SK-N-SH (cell line): ENCODE data around the gene ABLIM2. TPM values are rescaled to one million over a fixed set of nuclear protein-coding genes. Genes with fewer than 3 reads are reported as not detected.

Source experiments
- CTCF ChIA-PET: fragments of 300-600, 350-600 bp; formaldehyde crosslinking; extraction: SDS; loops from one replicate; lab custom pipeline; 2021; lab: Yijun Ruan, JAX
- POLR2A ChIA-PET: fragments of 350-600 bp; sonication (Branson Sonifier 250); formaldehyde crosslinking; extraction: SDS; loops from one replicate; lab custom pipeline; 2020; ENCODE audit warnings: antibody characterized with exemption, inconsistent platforms; lab: Yijun Ruan, JAX
- DNase-seq: peaks from one replicate; pipeline ENCODE4 v3.0.0; 2012
- H2AFZ ChIP-seq: fragments of 200-600 bp; sonication (generic); 2 replicates; pipeline ENCODE4 v1.8.1; 2016; ENCODE audit warnings: antibody characterized with exemption, mild to moderate bottlenecking, low read depth
- H3F3A ChIP-seq: fragments of 200-600 bp; sonication (generic); replicated peaks from 2 replicates; pipeline ENCODE3; 2016; ENCODE audit warnings: antibody characterized with exemption, mild to moderate bottlenecking; ENCODE audit not compliant: insufficient read depth
- H3K27ac ChIP-seq, 2 experiments: fragments of 200-500 bp in 1 of 2; fragments of 200-600 bp in 1 of 2; sonication (Bioruptor generic) in 1 of 2; sonication (generic), shearing (Covaris generic) in 1 of 2; 2 replicates each; pipeline versions ENCODE4 v1.5.1 to v1.6.1; 2014 to 2016; ENCODE audit warnings: low read depth in 2 of 2, inconsistent platforms in 1 of 2, low read length in 1 of 2, mild to moderate bottlenecking in 1 of 2, mixed read lengths in 1 of 2
- H3K27me3 ChIP-seq: fragments of 200-600 bp; sonication (generic), shearing (Covaris generic); 2 replicates; pipeline ENCODE4 v1.6.1; 2016; ENCODE audit warnings: mixed run types; ENCODE audit not compliant: insufficient read depth
- H3K36me3 ChIP-seq, 2 experiments: fragments of 200-500 bp in 1 of 2; fragments of 200-600 bp in 1 of 2; sonication (Bioruptor generic) in 1 of 2; sonication (generic) in 1 of 2; replicated peaks in 1 of 2; 2 replicates each; pipeline versions ENCODE3 to v1.5.1; 2014 to 2016; ENCODE audit warnings: low read length in 1 of 2, mild to moderate bottlenecking in 1 of 2; ENCODE audit not compliant: insufficient read depth in 2 of 2, control insufficient read depth in 1 of 2
- H3K4me1 ChIP-seq, 2 experiments: fragments of 200-500 bp in 1 of 2; fragments of 200-600 bp in 1 of 2; sonication (Bioruptor generic) in 1 of 2; sonication (generic), shearing (Covaris generic) in 1 of 2; 2 replicates each; pipeline versions ENCODE4 v1.5.1 to v1.6.1; 2014 to 2016; ENCODE audit warnings: low read depth in 1 of 2, low read length in 1 of 2, mixed run types in 1 of 2; ENCODE audit not compliant: insufficient read depth in 2 of 2, control insufficient read depth in 1 of 2
- H3K4me2 ChIP-seq: fragments of 200-600 bp; sonication (generic), shearing (Covaris generic); 2 replicates; pipeline ENCODE4 v1.6.1; 2017; ENCODE audit warnings: mixed run types
- H3K4me3 ChIP-seq, 2 experiments: fragments of 200-500 bp in 1 of 2; fragments of 200-600 bp in 1 of 2; sonication (Bioruptor generic) in 1 of 2; sonication (generic), shearing (Covaris generic) in 1 of 2; 2 replicates each; pipeline versions ENCODE4 v1.5.1 to v1.8.1; 2014 to 2016; ENCODE audit warnings: low read depth in 2 of 2, inconsistent platforms in 1 of 2, low read length in 1 of 2, mild to moderate bottlenecking in 1 of 2, mixed read lengths in 1 of 2, moderate library complexity in 1 of 2
- H3K79me2 ChIP-seq: fragments of 200-600 bp; sonication (generic); 2 replicates; pipeline ENCODE4 v1.8.1; 2017; ENCODE audit warnings: mild to moderate bottlenecking; ENCODE audit not compliant: insufficient read depth
- H3K9ac ChIP-seq: fragments of 200-600 bp; sonication (generic); 2 replicates; pipeline ENCODE4 v1.6.1; 2017; ENCODE audit warnings: mixed run types
- H3K9me2 ChIP-seq: fragments of 200-600 bp; sonication (generic); 2 replicates; pipeline ENCODE4 v1.6.1; 2017; ENCODE audit warnings: mixed run types
- H3K9me3 ChIP-seq: fragments of 200-600 bp; sonication (generic); 2 replicates; pipeline ENCODE4 v1.6.1; 2017; ENCODE audit warnings: mixed run types, mild to moderate bottlenecking, moderate library complexity
- H4K20me1 ChIP-seq: fragments of 200-600 bp; sonication (generic); 2 replicates; pipeline ENCODE4 v1.6.1; 2017; ENCODE audit warnings: mild to moderate bottlenecking, mixed run types; ENCODE audit not compliant: insufficient read depth
- CHD2 ChIP-seq: fragments of 150-350 bp; IDR thresholded peaks from 2 replicates; pipeline ENCODE4 v1.6.1; 2018; ENCODE audit warnings: low read length; ENCODE audit not compliant: partially characterized antibody
- EZH2phosphoT487 ChIP-seq: fragments of 200-600 bp; sonication (generic); IDR thresholded peaks from 2 replicates; pipeline ENCODE4 v1.6.1; 2017; ENCODE audit warnings: low read depth, mixed run types, mild to moderate bottlenecking, antibody characterized with exemption, moderate library complexity, borderline replicate concordance
- GABPA ChIP-seq: IDR thresholded peaks from 2 replicates; pipeline ENCODE4 v1.4.0; 2012; ENCODE audit warnings: low read depth, mild to moderate bottlenecking
- IRF3 ChIP-seq: fragments of 150-350 bp; IDR thresholded peaks from 2 replicates; pipeline ENCODE4 v1.6.1; 2016; ENCODE audit warnings: mild to moderate bottlenecking, low read depth, low read length
- JUND ChIP-seq: IDR thresholded peaks from 2 replicates; pipeline ENCODE4 v1.4.0; 2012
- NRF1 ChIP-seq: IDR thresholded peaks from 2 replicates; pipeline ENCODE4 v1.6.1; 2012; ENCODE audit warnings: low read depth, mild to moderate bottlenecking, low read length
- RAD21 ChIP-seq: IDR thresholded peaks from 2 replicates; pipeline ENCODE4 v1.6.1; 2012; ENCODE audit warnings: mild to moderate bottlenecking, low read length
- RXRA ChIP-seq: IDR thresholded peaks from 2 replicates; pipeline ENCODE4 v1.4.0; 2012; ENCODE audit warnings: low read depth, mild to moderate bottlenecking, borderline replicate concordance
- SMC3 ChIP-seq: IDR thresholded peaks from 2 replicates; pipeline ENCODE4 v1.6.1; 2012; ENCODE audit warnings: low read depth, low read length, improper control_type of control experiment
- TEAD4 ChIP-seq: IDR thresholded peaks from 2 replicates; pipeline ENCODE4 v1.4.0; 2012; ENCODE audit warnings: mild to moderate bottlenecking, borderline replicate concordance; ENCODE audit not compliant: insufficient read depth
- whole genome bisulfite sequencing: methylation state at CpG from one replicate; pipeline ENCODE4 v1.1.6; 2017; ENCODE audit warnings: low lambda C conversion rate; 5-methylcytosine and 5-hydroxymethylcytosine counted together
- polyA plus RNA-seq, 3 experiments: library from polyadenylated mRNA; depleted of rRNA; stranded (reverse); fragments of >200 nt; gene quantifications; 2 replicates each; pipeline ENCODE4 v1.2.3, GENCODE V29; 2012
- TF ChIP-seq, protein P1 (sequence below): IDR thresholded peaks from 2 replicates; pipeline ENCODE4 v1.6.1; 2012; ENCODE audit warnings: mild to moderate bottlenecking, low read depth, low read length, moderate library complexity

ABLIM2 gene
- polyA plus RNA-seq, 1 of the 3 experiments (the other 2 are of a cell fraction), result 0.53 TPM

DNA sequence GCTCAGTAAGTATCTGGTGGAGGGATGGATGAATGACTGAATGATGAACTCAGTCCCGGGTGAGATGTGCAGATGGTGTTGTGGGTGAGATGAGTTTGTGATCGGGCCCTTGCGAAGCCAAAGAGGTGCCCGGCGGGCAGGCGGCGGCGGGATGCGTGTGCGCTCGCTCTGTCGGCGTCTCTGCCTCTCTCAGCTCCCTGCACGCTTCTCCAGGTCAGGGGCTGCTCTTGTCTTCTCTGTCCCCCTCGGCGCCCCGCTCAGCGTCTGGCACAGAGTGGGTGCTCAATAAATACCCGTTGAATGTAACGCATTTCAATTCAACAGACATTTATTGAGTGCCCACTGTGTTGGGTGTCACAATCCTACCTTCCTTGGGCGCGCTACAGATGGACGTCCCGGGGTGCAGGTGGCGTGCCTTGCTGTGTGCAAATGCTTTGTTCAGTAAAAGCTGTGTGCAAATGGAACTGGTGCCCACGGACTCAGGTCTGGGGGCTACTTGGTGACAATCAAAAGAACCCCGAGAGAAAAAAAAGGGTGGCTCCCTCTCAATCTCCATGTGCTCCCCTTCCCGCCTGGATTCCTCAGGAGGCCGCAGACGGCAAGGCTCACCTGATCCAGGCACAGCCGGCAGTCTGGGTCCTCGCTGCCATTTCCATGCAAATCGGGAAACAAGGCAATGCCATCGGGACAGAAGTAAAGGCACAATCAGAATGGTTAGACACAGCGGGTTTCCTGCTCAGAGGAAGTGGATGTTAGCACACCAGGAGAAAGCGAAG is 153.4 kb downstream of the ABLIM2 start (continued):
- TF ChIP-seq TEAD4, result no peak
- no peak for TF ChIP-seq JUND
- no peak for TF ChIP-seq RXRA
- TF ChIP-seq CHD2, result no peak
- no peak for TF ChIP-seq SMC3
- TF ChIP-seq EZH2phosphoT487, result no peak
- no peak for TF ChIP-seq RAD21

DNA sequence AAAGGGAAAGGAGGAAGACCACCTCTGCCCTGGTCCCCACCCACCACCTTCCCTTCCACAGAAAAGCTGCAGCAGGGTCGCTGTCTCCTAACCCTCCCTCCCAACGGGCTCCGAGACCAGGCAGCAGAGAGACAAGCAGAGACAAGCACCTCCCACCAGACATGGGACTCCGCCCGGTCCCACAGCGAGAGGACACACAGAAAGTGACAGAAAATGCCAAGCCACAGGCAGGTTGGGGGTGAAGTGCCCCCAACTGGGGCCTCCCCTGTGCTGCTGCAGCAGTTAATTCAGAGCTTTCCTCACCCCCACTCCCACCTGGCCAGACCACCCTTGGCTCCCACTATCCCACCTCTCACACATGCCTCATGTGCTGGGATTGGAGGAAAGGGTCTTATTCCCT is 154.5 kb downstream of the ABLIM2 start:
- TF ChIP-seq IRF3 (no peak), RAD21 (no peak)
- TF ChIP-seq, all 33 proteins: peak for 0
- no peaks in the 10 kb centered on the region for H3F3A ChIP-seq
- ChIA-PET POLR2A (no interaction called here), CTCF (interaction anchor here (1.6 kb wide), 1 partner anchor 16 kb away, joined by 5 read pairs; no protein-coding TSS in a partner anchor)
- no peaks in the 10 kb centered on the region for H3K79me2 ChIP-seq
- H3K27me3 ChIP-seq, result peaks cover 18% of the 10 kb centered on the region; the same call in 1 of the 2 replicates
- peaks cover 0 to 7% of the 10 kb centered on the region in 2 experiments; a peak in 1 of 4 replicates for H3K4me1 ChIP-seq
- 87% methylated on average over 6 of the region's 6 CpGs for WGBS
- H3K36me3 ChIP-seq, result no peaks in the 10 kb centered on the region
- H3K9ac ChIP-seq, result no peak overlapping the region
- no peak overlapping the region for H3K27ac ChIP-seq
- H4K20me1 ChIP-seq, result no peaks in the 10 kb centered on the region
- no peak for DNase-seq
- H3K4me3 ChIP-seq, result no peak overlapping the region
- no peak overlapping the region for H2AFZ ChIP-seq
- no peaks in the 10 kb centered on the region for H3K9me3 ChIP-seq
- H3K4me2 ChIP-seq, result no peak overlapping the region
- H3K9me2 ChIP-seq, result no peaks in the 10 kb centered on the region

DNA sequence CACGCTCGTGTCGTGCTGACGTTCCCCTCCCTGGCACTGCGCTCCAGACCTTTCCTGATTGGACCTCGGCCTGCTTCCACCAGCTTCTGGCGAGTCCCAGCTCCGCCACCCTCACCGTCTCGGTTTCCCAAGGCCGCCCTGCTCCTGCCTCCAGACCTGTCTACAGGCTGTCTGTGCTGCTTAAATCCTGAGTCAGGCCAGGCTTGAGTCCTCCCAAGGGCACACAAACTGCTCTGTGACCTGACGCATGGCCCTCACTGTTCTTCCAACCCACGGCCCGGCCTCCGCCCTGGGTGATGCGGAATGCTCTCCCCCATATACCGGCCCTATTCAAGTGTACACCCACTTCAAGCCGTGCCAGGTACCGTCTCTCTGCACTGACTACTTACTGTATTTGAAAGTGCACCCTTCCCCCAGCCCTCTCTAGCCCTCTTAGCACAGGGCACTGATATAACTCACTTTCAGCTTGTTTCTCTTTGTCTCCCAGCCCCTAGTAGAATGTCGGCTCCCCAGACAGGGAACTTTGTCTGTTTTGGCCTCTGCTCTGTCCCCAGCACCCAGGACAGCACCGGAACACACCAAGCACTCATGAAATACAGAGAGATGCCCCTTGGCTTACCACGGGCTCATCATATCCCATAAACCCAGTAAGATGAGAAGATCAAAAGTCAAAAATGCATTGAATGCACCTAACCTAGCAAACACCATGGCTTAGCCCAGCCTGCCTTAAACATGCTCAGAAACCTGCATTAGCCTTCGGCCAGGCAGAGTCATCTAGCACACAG is 155.9 kb downstream of the ABLIM2 start:
- 80% methylated on average over 21 of the region's 23 CpGs for WGBS
- H2AFZ ChIP-seq, result no peak overlapping the region
- H3F3A ChIP-seq, result no peaks in the 10 kb centered on the region
- H3K4me1 ChIP-seq, result peaks cover 0 to 2% of the 10 kb centered on the region in 2 experiments; a peak in 1 of 4 replicates
- no peaks in the 10 kb centered on the region for H3K9me3 ChIP-seq
- TF ChIP-seq NRF1 (no peak), GABPA (no peak)
- TF ChIP-seq, protein P1, sequence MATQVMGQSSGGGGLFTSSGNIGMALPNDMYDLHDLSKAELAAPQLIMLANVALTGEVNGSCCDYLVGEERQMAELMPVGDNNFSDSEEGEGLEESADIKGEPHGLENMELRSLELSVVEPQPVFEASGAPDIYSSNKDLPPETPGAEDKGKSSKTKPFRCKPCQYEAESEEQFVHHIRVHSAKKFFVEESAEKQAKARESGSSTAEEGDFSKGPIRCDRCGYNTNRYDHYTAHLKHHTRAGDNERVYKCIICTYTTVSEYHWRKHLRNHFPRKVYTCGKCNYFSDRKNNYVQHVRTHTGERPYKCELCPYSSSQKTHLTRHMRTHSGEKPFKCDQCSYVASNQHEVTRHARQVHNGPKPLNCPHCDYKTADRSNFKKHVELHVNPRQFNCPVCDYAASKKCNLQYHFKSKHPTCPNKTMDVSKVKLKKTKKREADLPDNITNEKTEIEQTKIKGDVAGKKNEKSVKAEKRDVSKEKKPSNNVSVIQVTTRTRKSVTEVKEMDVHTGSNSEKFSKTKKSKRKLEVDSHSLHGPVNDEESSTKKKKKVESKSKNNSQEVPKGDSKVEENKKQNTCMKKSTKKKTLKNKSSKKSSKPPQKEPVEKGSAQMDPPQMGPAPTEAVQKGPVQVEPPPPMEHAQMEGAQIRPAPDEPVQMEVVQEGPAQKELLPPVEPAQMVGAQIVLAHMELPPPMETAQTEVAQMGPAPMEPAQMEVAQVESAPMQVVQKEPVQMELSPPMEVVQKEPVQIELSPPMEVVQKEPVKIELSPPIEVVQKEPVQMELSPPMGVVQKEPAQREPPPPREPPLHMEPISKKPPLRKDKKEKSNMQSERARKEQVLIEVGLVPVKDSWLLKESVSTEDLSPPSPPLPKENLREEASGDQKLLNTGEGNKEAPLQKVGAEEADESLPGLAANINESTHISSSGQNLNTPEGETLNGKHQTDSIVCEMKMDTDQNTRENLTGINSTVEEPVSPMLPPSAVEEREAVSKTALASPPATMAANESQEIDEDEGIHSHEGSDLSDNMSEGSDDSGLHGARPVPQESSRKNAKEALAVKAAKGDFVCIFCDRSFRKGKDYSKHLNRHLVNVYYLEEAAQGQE, result peak; percentile 76
- H3K36me3 ChIP-seq, result no peaks in the 10 kb centered on the region
- H3K79me2 ChIP-seq, result no peaks in the 10 kb centered on the region
- H3K27me3 ChIP-seq, result peaks cover 18% of the 10 kb centered on the region; the same call in 1 of the 2 replicates
- CTCF ChIA-PET, result interaction anchor here (1.6 to 2.7 kb wide), 2 partner anchors 15 kb away, joined by 5 to 7 read pairs; no protein-coding TSS in a partner anchor
- no peak overlapping the region for H3K4me2 ChIP-seq
- POLR2A ChIA-PET, result no interaction called here
- H3K27ac ChIP-seq, result no peak overlapping the region
- H3K9me2 ChIP-seq, result no peaks in the 10 kb centered on the region
- no peaks in the 10 kb centered on the region for H4K20me1 ChIP-seq
- no peak for DNase-seq
- H3K4me3 ChIP-seq, result no peak overlapping the region
- no peak overlapping the region for H3K9ac ChIP-seq
